Measurements from ENCODE around the gene KPNA5. TPM values are rescaled to one million over a fixed set of nuclear protein-coding genes. Genes with fewer than 3 reads are reported as not detected.

Gene KPNA5
- total RNA-seq, 1 experiment from 2014 or later, result 10.5 TPM

GRCh38 chr6:116648156-116648555, 32.9 kb upstream of the KPNA5 start:
- Histone ChIP-seq H3K56ac (ENCODE audit: insufficient read length, low read depth, low read length) (no peak overlapping the region), H3K79me1 (ENCODE audit: insufficient read depth, low read depth, low read length, poor library complexity, severe bottlenecking) (no peaks in the 10 kb centered on the region), H3K9ac (ENCODE audit: extremely low read depth, insufficient read length, low read length) (no peak overlapping the region), H3K14ac (ENCODE audit: insufficient read depth, low read length) (no peak overlapping the region), H4K8ac (replicated peaks; ENCODE audit: insufficient read length, low read depth, low read length) (no peak overlapping the region), H4K20me1 (ENCODE audit: control insufficient read depth, insufficient read depth, insufficient read length) (no peaks in the 10 kb centered on the region), H3K27ac (ENCODE audit: insufficient read length, low read depth, low read length) (no peak overlapping the region), H3K18ac (ENCODE audit: insufficient read length, low read depth, low read length) (no peak overlapping the region), H4K91ac (ENCODE audit: insufficient read length, low read depth, low read length) (no peak overlapping the region), H3K4me2 (ENCODE audit: insufficient read depth, insufficient read length, low read length) (no peak overlapping the region), H2AK5ac (ENCODE audit: insufficient read length, low read length) (no peak overlapping the region), H2BK20ac (ENCODE audit: low read depth, low read length, poor library complexity, severe bottlenecking) (no peak overlapping the region), H3K9me3 (ENCODE audit: control insufficient read depth, low read depth, low read length) (no peaks in the 10 kb centered on the region), H2BK120ac (ENCODE audit: low read depth, low read length, poor library complexity, severe bottlenecking) (no peak overlapping the region), H3K79me2 (ENCODE audit: insufficient read depth, low read length) (no peaks in the 10 kb centered on the region), H3K4me1 (ENCODE audit: insufficient read depth, low read length) (no peaks in the 10 kb centered on the region), H2BK5ac (ENCODE audit: insufficient read length, low read length) (no peak overlapping the region), H3K27me3 (ENCODE audit: insufficient read depth, low read length) (no peaks in the 10 kb centered on the region), H4K5ac (ENCODE audit: insufficient read length, low read depth, low read length) (no peak overlapping the region), H2BK12ac (ENCODE audit: insufficient read length, low read depth, low read length) (no peak overlapping the region), H2BK15ac (ENCODE audit: low read depth, low read length) (no peak overlapping the region), H3T11ph (ENCODE audit: low read length) (no peak overlapping the region), H3K23ac (ENCODE audit: insufficient read length, low read depth, low read length) (no peak overlapping the region), H3K4ac (ENCODE audit: low read depth, low read length) (no peak overlapping the region), H2AFZ (ENCODE audit: low read length) (no peak overlapping the region), H3K23me2 (ENCODE audit: insufficient read length, low read depth, low read length, poor library complexity, severe bottlenecking) (no peaks in the 10 kb centered on the region)
- WGBS (ENCODE audit: extremely low coverage, insufficient read length, low lambda C conversion rate), result no CpG with 5 or more reads among the region's 5 CpGs
- no peaks in the 10 kb centered on the region for H3K27me3 Mint-ChIP-seq (ENCODE audit: low read depth)
- DNase-seq, result no peak
- H3K9me3 Mint-ChIP-seq, result peaks cover 0 to 2% of the 10 kb centered on the region in 2 experiments; a peak in 3 of 5 replicates
- H3K4me3 Mint-ChIP-seq, result no peak overlapping the region
- H3K4me1 Mint-ChIP-seq, result no peaks in the 10 kb centered on the region
- peaks cover 6 to 33% (median 27%) of the 10 kb centered on the region in 3 experiments for H3K36me3 Mint-ChIP-seq (ENCODE audit: insufficient read depth in 1 of 3, low read depth in 3 of 3)
- no peak overlapping the region for H3K27ac Mint-ChIP-seq
- TF ChIP-seq, protein P1, sequence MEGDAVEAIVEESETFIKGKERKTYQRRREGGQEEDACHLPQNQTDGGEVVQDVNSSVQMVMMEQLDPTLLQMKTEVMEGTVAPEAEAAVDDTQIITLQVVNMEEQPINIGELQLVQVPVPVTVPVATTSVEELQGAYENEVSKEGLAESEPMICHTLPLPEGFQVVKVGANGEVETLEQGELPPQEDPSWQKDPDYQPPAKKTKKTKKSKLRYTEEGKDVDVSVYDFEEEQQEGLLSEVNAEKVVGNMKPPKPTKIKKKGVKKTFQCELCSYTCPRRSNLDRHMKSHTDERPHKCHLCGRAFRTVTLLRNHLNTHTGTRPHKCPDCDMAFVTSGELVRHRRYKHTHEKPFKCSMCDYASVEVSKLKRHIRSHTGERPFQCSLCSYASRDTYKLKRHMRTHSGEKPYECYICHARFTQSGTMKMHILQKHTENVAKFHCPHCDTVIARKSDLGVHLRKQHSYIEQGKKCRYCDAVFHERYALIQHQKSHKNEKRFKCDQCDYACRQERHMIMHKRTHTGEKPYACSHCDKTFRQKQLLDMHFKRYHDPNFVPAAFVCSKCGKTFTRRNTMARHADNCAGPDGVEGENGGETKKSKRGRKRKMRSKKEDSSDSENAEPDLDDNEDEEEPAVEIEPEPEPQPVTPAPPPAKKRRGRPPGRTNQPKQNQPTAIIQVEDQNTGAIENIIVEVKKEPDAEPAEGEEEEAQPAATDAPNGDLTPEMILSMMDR (conservative IDR thresholded peaks at IDR 0.05), result no peak

All from H9 (cell line).